Testis (tissue), 2 donors: ENCODE measurements around the gene CPT2.

Experiments
- CTCF ChIP-seq, 3 experiments: fragments of 450-650 bp in 2 of 3; fragments of 200-600 bp in 1 of 3; sonication (generic) in 1 of 3; IDR thresholded peaks; one replicate each; pipeline ENCODE4 v1.5.1; 2016 to 2019; ENCODE audit warnings: antibody characterized with exemption in 3 of 3, mild to moderate bottlenecking in 2 of 3, moderate library complexity in 1 of 3
- POLR2A ChIP-seq: fragments of 450-650 bp; IDR thresholded peaks from one replicate; pipeline ENCODE4 v1.6.1; 2017; ENCODE audit warnings: antibody characterized with exemption, mild to moderate bottlenecking, moderate library complexity

GRCh38 chr1:53147174-53147573 is 49.5 kb upstream of the CPT2 start:
- TF ChIP-seq CTCF (IDR thresholded peaks at IDR 0.05) = no peak
- no peak for TF ChIP-seq POLR2A
